GM21576 (cell line): ENCODE measurements around the gene TTF1.
"Not testable (repeated sequence)": the region's sequence is repeated elsewhere in the genome, so short reads cannot be mapped to it uniquely, and the experiment has no call there.

ENCODE experiments used
- ATAC-seq: cut with Tn5 transposase; IDR thresholded peaks from one replicate; pipeline ENCODE4 v1.9.1; 2021; ENCODE audit warnings: mild to moderate bottlenecking, moderate library complexity; ENCODE audit not compliant: unreplicated experiment

TTF1 gene

DNA sequence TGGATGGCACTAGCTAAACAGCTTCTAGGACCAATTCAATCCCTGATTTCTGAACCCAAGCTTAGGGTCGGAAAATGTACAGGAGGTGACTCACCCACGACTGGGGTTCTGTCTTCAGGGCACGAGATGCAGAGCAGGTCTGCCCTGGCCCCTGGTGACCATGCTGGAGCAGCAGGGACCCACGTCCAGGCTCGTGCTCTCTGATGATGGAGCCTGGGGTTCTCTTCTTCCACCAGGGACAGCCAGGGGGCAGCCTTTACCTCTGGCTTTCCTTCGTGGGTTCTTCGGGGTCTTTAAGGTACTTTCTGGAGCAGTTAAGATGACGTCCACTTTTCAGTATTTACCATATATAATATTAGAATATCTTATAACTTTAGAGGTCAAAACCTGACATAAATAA is 5.4 kb upstream of the TTF1 start:
- ATAC-seq = no peak

GRCh38 chr9:132411091-132411508 is 4.5 kb upstream of the TTF1 start:
- ATAC-seq = no peak

GRCh38 chr9:132410642-132411041 is 4.0 kb upstream of the TTF1 start:
- no peak for ATAC-seq

DNA sequence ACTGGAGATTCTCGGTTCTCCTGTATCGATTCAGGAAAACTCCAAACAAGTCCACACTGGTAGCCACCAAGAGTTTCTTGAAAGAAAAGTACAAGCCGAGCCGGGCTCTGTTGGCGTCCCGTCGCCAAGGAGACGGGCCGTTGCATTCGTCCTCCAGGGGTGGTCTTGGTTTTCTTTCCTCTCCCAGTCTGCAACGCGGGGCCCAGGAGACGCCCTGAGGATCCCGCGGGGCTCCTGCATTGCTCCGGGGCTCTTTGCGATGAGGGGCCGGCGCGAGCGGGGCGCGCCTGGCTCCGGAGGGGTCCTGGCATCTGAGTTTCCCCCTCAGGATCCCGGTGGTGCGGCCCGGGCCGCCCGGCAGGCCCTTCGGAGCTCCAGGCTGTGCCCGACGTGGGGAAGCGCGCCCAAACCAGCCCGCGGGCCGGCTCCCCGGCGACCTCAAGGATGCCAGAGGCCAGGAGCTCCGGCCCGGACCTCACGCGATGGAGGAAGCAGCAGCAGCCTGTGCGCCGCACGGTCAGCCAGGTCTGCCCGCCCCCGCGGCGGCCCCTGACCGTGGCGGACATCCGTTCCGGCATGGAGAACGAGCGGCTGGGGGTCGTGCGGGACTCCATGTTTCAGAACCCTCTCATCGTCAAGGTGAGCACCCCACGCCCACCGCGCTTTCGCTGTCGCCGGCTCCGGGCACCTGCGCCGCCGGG is 3.3 kb upstream of the TTF1 start, which contains the start of gene CFAP77:
TSS of gene CFAP77 (plus strand) at position 384 of the 701 bp plus-strand sequence. CDS start at position 445, 61 bp downstream.
- ATAC-seq = no peak

GRCh38 chr9:132408521-132408920 is 1.9 kb upstream of the TTF1 start:
- no peak for ATAC-seq

GRCh38 chr9:132407196-132407595 is 556 bp upstream of the TTF1 start:
- ATAC-seq = no peak

- ATAC-seq = no peak
Observed at GRCh38 chr9:132404228-132404881, 2.3 kb downstream of the TTF1 start.

DNA sequence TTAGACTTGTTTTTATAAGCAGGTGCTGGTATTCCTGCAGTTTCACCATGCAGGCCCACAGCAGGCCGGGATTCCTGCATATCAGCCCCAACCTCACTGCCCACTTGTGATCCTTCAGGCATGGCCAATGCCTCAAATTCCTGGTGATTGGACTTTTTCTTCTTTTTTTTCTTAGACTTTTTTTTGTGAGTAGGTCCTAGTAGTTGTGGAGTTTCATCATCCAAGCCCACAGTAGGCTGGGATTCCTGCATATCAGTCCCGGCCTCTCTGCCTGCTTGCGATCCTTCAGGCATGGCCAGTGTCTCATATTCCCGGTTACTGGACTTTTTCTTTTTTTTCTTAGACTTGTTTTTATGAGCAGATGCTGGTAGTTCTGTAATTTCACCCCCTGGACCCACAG is 4.8 kb downstream of the TTF1 start:
- no peak for ATAC-seq

DNA sequence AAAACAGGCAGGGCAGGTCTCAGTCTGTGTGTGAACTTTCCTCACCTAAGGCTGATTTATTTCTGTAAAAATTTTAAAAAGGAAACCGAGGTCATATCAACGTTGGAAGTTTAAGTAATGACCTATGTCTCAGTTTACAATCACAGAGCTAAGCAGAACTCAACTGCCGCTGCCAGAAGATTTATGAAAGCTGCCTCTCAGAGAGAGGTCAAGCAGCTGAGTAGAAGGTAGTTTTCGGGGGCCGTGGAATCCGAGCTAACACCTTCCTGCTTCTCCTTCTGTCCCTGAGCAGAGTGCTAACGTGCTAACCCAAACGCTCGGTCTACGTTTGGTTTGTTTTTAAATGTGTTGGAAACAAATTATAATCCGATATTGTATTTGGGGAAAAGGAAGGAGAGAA is 11.1 kb downstream of the TTF1 start:
- ATAC-seq = no peak

GRCh38 chr9:132391449-132391848 is 15.2 kb downstream of the TTF1 start:
- ATAC-seq = no peak

DNA sequence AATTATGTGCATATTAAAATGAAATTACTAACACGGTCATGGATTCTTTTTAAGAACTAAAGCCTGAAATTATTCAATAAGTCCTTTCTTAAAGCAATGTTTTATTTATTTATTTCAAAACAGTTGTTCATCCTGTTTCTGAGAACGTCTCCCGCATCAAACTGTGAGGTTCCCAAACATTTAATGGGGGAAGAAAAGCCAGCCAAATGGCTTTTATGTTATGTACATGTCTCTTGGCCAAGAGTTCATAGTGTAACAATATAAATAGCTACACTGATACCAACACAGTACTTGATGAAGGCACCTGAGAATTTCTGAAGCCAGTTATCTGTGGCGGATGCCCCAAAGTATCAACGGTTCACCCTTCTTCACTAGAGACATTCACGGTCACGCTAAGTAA is 15.7 kb downstream of the TTF1 start:
- ATAC-seq = no peak

DNA sequence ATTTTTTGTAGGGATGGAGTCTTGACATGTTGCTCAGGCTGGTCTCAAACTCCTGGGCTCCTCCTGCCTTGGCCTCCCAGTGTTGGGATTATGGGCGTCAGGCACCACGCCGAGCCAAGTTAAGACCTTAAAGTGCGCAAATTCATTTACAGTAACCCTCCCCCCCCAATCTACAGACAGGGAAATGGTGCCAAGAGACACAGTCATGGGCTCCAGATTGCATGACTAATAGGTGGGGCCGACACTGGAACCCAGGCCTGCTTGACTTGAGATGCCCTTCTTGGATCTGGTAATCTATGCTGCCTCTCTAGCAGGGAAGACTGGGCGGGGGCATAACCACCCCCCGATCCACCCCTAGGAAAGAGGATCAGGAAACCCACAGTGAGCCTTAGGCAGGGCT is 19.5 kb downstream of the TTF1 start:
- no peak for ATAC-seq

- ATAC-seq = peak; percentile 36
Observed at GRCh38 chr9:132384376-132384775, 22.3 kb downstream of the TTF1 start.

GRCh38 chr9:132383462-132383883 is 23.2 kb downstream of the TTF1 start:
- no peak for ATAC-seq

DNA sequence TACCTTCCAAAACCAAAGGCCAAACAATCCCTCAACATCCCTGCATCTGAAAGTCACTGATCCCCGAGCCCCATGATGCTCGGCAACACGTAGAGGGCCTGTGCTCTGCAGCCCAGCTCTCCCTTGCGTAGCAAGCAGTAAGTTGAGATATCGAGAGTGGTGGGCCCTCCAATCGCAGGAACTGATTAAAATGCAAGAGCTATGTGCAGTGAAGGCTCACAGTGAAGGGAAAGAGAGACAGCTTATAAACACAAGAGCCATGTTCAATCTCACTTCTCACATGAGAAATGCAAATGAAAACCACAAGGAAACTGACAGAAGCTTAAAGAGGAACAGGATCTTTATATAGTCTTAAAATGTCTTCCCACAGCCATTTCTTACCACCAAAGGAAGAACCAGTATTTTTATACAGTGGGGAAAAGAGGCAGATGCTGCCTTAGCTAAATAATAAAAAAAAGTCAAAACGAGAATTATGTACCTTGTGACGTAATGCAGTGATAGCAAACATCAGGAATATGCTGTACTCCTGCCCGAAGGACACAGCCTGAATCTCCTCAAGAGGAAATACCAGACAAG is 24.6 kb downstream of the TTF1 start:
- ATAC-seq = peak; percentile 57

- not testable (repeated sequence) for ATAC-seq
Observed at GRCh38 chr9:132378416-132378815, 28.2 kb downstream of the TTF1 start.

- ATAC-seq = not testable (repeated sequence)
Observed at GRCh38 chr9:132377769-132378168, 28.9 kb downstream of the TTF1 start.

GRCh38 chr9:132372177-132373095 is 34.2 kb downstream of the TTF1 start:
- ATAC-seq = no peak

DNA sequence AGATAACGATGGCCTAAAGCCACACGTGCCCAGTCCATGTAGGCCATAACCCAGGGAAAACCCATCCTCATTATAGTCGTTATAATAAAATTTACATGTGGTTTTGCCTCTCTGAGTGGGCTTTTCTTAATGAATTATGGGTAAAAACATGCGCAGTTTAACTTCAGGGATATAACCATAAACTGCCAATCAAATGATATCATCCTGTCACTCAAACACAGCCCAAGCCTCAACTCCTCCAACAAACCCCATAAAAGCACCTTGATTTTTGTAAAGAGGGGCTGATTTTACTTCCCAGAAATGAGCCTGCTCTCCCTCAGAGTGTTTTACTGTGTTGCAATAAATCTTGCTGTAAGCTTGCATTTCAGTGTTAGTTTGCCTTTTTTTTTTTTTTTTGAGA is 36.0 kb downstream of the TTF1 start:
- no peak for ATAC-seq

- ATAC-seq = no peak
Observed at GRCh38 chr9:132369421-132369820, 37.2 kb downstream of the TTF1 start.
